Loucy (cell line): ENCODE results near the gene TTC7B.

Experiments
- EZH2phosphoT487 ChIP-seq: fragments of 200-600 bp; IDR thresholded peaks from 2 replicates; pipeline ENCODE4 v1.6.1; 2018; ENCODE audit warnings: antibody characterized with exemption, mild to moderate bottlenecking, moderate library complexity, borderline replicate concordance
- TF ChIP-seq, protein P1 (sequence below): fragments of 200-600 bp; sonication (generic); conservative IDR thresholded peaks from 2 replicates; pipeline ENCODE4 v1.5.1; 2014; ENCODE audit warnings: mild to moderate bottlenecking, antibody characterized with exemption, low read length

DNA sequence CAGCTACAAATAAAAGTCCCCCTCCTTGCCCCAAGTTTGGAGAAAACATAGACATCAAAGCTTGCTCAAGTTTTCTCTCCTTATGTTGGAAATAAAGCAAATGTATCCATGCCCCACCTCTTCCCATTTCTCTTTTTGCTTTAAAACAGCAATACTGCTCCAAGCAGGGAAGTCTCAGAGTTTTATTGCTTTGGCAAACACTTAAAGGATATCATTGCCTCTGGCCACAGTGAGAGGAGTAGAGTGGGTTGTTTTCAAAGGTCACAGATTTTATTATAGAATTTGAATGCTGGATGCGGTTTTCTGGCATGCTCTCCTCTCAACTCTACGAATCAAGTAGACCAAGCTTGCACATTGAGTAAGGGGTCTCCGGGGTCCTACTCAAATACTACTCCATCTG lies 149.7 kb downstream of the TTC7B start:
- TF ChIP-seq, protein P1, sequence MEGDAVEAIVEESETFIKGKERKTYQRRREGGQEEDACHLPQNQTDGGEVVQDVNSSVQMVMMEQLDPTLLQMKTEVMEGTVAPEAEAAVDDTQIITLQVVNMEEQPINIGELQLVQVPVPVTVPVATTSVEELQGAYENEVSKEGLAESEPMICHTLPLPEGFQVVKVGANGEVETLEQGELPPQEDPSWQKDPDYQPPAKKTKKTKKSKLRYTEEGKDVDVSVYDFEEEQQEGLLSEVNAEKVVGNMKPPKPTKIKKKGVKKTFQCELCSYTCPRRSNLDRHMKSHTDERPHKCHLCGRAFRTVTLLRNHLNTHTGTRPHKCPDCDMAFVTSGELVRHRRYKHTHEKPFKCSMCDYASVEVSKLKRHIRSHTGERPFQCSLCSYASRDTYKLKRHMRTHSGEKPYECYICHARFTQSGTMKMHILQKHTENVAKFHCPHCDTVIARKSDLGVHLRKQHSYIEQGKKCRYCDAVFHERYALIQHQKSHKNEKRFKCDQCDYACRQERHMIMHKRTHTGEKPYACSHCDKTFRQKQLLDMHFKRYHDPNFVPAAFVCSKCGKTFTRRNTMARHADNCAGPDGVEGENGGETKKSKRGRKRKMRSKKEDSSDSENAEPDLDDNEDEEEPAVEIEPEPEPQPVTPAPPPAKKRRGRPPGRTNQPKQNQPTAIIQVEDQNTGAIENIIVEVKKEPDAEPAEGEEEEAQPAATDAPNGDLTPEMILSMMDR: no peak
- TF ChIP-seq EZH2phosphoT487: no peak
